ENCODE data around the gene PSMD3.

GRCh38 chr17:39934324-39934723 is 46.3 kb upstream of the PSMD3 start:
- TF ChIP-seq CTCF (IDR thresholded peaks at IDR 0.05) (no peak), POLR2A (IDR thresholded peaks at IDR 0.05) (no peak)

All from esophagus squamous epithelium (tissue), 4 donors.